Epithelial cell of esophagus (primary cell): ENCODE results near the gene OR9G4.

Source experiments
- DNase-seq: peaks from one replicate; pipeline ENCODE4 v3.0.0; 2010; ENCODE audit warnings: low read depth
- H3K4me3 ChIP-seq: 2 replicates; pipeline ENCODE4 v1.5.1; 2011; ENCODE audit warnings: mild to moderate bottlenecking, low read length, control low read depth
- TF ChIP-seq, protein P1 (sequence below): IDR thresholded peaks from 2 replicates; pipeline ENCODE4 v1.5.1; 2011; ENCODE audit warnings: low read depth, mild to moderate bottlenecking, low read length, control low read depth, inconsistent platforms; ENCODE audit not compliant: insufficient read depth; ENCODE audit errors: missing control alignments

OR9G4 gene

DNA sequence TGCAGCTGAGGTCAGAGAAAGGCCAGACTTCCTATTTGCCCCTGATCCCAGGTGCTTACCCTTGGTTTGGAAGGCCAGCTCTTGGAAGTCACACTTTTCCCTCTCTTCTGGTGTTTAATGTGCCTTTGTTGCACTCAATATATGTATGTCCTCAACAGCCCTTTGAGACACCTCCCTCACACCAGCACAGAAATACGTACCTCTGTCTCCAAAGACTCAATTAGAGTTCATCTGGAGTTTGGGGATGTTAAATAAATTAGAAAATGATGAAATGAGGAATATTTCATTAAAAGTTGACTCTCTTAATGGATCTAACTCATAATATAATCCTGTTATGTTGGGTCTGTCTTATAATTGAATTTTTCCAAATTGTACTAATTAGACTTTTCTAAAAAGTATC, at the start of gene OR9G4:
OR9G4 (minus strand) TSS at position 101 of the 400 bp plus-strand sequence. CDS start 4,931 bp downstream, outside the sequence.
- no peak for DNase-seq
- TF ChIP-seq, protein P1, sequence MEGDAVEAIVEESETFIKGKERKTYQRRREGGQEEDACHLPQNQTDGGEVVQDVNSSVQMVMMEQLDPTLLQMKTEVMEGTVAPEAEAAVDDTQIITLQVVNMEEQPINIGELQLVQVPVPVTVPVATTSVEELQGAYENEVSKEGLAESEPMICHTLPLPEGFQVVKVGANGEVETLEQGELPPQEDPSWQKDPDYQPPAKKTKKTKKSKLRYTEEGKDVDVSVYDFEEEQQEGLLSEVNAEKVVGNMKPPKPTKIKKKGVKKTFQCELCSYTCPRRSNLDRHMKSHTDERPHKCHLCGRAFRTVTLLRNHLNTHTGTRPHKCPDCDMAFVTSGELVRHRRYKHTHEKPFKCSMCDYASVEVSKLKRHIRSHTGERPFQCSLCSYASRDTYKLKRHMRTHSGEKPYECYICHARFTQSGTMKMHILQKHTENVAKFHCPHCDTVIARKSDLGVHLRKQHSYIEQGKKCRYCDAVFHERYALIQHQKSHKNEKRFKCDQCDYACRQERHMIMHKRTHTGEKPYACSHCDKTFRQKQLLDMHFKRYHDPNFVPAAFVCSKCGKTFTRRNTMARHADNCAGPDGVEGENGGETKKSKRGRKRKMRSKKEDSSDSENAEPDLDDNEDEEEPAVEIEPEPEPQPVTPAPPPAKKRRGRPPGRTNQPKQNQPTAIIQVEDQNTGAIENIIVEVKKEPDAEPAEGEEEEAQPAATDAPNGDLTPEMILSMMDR: no peak
- no peak within 1 kb of the TSS for H3K4me3 ChIP-seq

DNA sequence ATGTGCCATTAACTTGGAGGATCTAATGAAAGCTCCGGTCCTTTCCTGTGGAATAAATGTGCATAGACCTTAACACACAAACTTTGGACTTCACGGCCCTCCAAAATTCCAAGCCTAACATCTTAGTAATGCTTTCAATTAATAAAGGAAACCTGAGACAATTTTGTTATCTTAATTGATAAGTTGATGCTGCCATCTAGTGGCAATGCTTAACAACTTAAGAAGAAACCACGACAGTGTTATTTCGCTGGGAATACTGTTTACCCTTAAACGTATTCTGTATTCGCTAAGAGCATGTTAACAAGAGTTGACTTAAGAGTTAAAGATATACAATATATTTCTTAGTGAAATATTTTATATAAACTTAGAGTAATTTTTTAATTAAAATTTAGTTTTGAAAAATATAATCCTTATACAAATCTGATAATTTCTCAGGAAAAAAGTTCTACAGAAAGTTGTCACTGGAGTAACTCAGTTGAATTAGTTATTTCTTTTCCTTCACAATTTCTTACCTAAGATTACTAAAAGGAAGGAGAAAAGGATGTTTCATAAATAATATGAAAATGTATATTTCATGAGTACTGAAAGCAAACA, 35.0 kb upstream of the OR9G4 start:
- DNase-seq: peak; percentile 78
- H3K4me3 ChIP-seq: no peak overlapping the region
- TF ChIP-seq, protein P1: peak; percentile 54

DNA sequence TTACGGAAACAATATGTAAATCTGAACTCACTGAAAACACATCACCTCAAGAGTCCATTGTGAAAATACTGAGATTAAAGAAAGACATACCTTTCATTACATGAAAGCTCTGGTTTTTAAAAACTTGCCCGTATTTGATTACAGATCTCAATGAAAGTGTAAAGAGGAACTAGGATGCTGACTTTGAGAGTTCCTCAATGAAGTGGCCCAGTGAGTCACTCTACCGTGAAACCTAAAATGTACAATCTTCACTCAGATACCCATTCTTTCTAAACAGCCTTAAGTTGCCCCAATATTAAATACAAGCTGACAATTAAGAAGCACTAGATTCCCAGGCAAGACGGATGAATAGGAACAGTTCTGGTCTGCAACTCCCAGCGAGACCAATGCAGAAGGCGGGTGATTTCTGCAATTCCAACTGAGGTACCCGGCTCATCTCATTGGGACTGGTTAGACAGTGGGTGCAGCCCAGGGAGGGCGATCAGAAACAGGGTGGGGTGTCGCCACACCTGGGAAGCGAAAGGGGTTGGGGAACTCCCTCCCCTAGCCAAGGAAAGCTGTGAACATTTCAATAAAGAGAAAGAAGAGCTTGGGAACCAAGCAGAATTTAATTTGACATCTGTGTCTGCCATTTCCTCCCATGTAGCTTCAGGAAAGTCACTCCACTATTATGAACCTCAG, 33.8 kb upstream of the OR9G4 start:
- DNase-seq: no peak
- no peak overlapping the region for H3K4me3 ChIP-seq
- TF ChIP-seq, protein P1: no peak

DNA sequence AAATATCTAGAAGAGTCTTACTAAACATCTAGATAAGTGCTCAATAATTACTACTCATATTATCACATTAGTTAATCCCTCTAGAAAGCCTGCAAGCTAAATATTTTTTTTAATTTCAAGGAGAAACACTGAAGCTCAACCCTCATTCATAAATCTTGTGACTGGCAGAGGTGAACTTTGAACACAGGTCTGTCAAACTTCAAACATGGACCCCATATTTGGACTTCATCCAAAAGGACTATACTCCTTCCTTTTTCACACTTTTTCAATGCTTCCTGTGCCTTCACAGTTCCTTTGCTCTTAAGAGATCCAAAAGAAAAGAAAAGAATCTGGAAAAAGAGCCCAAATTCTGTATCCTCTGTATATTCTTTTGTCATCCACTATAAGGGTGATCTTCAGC, 28.3 kb upstream of the OR9G4 start:
- TF ChIP-seq, protein P1: no peak
- no peak for DNase-seq
- H3K4me3 ChIP-seq: no peak overlapping the region

DNA sequence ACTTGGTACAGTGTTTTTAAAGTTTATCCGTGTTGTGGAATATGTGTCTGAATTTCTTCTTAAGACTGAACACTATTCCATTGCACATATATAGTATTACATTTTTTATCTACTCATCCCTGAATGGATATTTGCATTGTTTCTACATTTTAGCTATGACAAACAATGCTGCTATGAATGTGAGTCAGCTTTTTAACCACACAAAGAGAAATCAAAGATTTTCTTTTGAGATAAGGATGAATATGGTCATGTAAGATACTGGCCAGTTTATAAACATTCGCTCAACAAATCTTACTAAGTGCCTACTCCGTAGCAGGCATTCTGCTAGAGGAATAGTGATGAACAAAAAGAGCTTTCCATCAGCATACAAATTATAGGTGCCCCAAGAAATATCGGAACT, 16.5 kb upstream of the OR9G4 start:
- DNase-seq: peak; percentile 3
- no peak overlapping the region for H3K4me3 ChIP-seq
- TF ChIP-seq, protein P1: no peak

DNA sequence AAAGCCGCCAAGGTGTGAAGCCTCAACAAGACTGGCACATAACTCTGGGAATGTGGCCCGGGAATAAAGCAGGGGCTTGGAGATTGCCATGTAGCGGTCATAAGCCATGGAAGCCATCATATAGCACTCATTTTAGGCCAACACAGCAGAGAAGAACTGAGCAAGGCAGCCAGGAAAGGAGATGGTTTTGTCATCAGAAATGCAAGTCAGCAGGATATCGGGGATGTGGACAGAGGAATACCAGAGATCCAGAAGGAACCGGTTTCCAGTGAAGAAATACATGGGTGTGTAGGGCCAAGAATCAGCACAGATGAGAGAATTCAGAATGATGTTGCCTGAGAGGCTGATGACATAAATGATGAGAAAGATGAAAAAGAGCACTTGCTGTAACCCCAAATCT, 3.0 kb upstream of the OR9G4 start:
- DNase-seq: peak; percentile 3
- no peak overlapping the region for H3K4me3 ChIP-seq
- TF ChIP-seq, protein P1: no peak

DNA sequence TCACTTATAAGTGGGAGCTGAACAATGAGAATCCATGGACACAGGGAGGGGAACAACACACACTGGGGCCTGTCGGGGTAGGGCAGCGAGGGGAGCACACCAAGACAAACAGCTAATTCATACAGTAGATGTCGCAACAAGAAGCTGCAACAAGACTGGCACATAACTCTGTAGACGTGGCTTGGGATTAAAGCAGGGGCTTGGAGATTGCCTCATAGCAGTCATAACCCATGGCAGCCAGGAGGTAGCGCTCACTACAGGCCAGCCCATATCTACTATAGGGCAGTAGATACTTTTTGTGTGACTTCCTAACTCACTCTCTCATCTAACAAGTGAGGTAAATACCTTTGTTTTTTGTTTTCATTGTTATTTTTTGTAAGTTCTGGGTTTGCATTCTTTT, 1.7 kb upstream of the OR9G4 start:
- no peak for DNase-seq
- no peak overlapping the region for H3K4me3 ChIP-seq
- TF ChIP-seq, protein P1: no peak
